Measurements from ENCODE around the gene NSMCE4A.
"Not testable (repeated sequence)": the region's sequence is repeated elsewhere in the genome, so short reads cannot be mapped to it uniquely, and the experiment has no call there.

NSMCE4A gene

DNA sequence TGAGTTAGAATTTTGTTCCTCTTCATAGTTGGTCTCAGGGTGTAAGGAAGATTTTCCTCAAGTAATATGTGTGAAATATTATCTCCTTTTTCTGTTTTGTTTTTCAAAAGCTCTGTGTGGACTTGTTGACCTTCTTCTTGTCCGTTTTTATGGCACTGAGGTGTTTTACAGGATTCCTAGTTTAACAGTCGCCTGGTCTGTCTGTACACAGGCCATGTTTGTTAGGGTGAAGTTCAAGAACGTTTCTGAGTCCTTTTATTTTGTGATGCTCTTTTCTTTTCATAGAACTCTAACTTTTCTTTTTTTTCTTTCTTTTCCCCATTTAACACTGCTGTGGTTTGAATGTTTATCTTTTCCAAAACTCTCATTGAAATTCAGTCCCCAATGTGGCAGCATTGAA is 32.4 kb upstream of the NSMCE4A start:
- TF ChIP-seq CTCF (conservative IDR thresholded peaks at IDR 0.05; ENCODE audit: low read length), result no peak
- no peak overlapping the region for H3K4me3 ChIP-seq (ENCODE audit: low read length)
- DNase-seq (ENCODE audit: low read depth), result no peak

DNA sequence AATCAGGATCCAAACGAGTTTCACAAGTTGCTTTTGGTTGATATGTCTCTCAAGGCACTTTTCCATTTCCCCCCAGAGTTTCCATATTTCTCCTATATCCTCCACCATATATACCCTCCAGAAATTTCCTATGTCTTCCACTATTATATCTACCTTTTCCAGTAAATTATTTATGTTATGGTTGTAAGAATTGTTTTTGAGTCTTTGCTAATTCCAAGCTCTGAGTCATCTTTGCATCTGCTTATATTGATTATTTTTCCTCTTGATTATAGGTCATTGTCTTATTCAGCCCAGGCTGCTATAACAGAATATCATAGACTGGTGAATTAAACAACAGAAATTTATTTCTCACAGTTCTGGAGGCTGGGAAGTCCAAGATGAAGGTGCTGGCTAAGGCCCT is 26.7 kb upstream of the NSMCE4A start:
- DNase-seq (ENCODE audit: low read depth), result no peak
- no peak overlapping the region for H3K4me3 ChIP-seq (ENCODE audit: low read length)
- no peak for TF ChIP-seq CTCF (conservative IDR thresholded peaks at IDR 0.05; ENCODE audit: low read length)

GRCh38 chr10:121999301-121999700 is 24.3 kb upstream of the NSMCE4A start:
- H3K4me3 ChIP-seq (ENCODE audit: low read length), result no peak overlapping the region
- DNase-seq (ENCODE audit: low read depth), result peak; percentile 18
- TF ChIP-seq CTCF (conservative IDR thresholded peaks at IDR 0.05; ENCODE audit: low read length), result no peak

DNA sequence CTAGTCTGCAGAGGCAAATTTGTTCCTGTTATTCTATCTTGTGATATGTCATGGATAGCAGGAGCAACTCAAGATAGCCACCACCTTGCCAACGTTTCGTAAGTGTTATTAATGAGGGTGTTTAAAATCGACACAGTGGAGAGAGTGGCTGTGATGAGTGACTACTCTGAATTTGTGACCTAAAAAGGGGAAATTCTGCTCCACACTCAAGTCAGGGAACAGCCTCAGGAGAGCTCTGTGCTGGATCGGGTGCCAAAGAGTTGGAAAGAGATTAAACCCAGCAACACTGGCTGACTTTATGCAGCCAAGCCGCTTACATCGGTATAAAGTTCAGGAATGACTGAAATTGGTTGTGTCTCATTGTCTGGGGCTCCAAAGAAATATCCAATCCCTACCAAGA is 23.4 kb upstream of the NSMCE4A start:
- TF ChIP-seq CTCF (conservative IDR thresholded peaks at IDR 0.05; ENCODE audit: low read length), result no peak
- H3K4me3 ChIP-seq (ENCODE audit: low read length), result no peak overlapping the region
- no peak for DNase-seq (ENCODE audit: low read depth)

DNA sequence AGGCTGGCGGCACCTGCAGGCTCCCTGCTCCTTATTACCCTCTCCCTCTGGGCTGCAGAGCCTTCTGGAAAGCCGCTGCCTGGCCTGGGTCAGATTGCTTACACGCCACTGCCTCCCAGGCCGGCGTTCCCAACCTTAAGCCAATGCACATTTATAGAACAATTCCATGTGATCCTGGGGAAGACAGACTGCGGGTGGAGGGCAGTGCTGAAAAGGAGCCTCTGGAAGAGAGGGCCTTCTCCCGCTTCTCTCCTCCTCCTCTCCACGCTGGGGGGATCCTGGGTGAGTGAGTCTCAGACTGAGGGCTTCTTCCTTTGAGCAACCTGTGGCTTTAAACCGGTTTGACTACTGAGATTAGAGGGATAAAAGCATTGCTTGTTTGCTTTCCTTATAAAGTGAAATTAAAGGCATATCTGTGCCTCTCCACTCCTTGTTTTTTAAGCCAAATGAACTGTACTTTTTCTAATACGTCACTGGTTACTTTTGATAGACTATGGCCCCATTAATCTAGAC is 19.5 kb upstream of the NSMCE4A start:
- no peak overlapping the region for H3K4me3 ChIP-seq (ENCODE audit: low read length)
- no peak for TF ChIP-seq CTCF (conservative IDR thresholded peaks at IDR 0.05; ENCODE audit: low read length)
- no peak for DNase-seq (ENCODE audit: low read depth)

DNA sequence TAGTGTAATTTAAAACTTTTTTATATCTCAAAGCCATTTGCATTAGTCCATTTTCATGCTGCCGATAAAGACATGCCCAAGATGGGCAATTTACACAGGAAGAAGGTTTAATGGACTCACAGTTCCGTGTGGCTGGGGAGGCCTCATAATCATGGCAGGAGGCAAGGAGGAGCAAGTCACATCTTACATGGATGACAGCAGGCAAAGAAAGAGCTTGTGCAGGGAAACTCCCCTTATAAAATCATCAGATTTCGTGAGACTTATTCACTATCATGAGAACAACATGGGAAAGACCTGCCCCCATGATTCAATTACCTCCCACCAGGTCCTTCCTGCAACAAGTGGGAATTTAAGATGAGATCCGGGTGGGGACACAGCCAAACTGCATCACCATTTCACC is 16.7 kb upstream of the NSMCE4A start:
- DNase-seq (ENCODE audit: low read depth); H3K4me3 ChIP-seq (ENCODE audit: low read length): not testable (repeated sequence)

- H3K4me3 ChIP-seq (ENCODE audit: low read length), result no peak overlapping the region
- TF ChIP-seq CTCF (conservative IDR thresholded peaks at IDR 0.05; ENCODE audit: low read length), result no peak
- no peak for DNase-seq (ENCODE audit: low read depth)
Observed at GRCh38 chr10:121990015-121990677, 15.1 kb upstream of the NSMCE4A start.
